ENCODE results near the gene ERFE.

GRCh38 chr2:238207006-238207405 is 48.2 kb downstream of the ERFE start:
- TF ChIP-seq KLF5 (IDR thresholded peaks at IDR 0.05; ENCODE audit: partially characterized antibody) (no peak), GATAD2B (conservative IDR thresholded peaks at IDR 0.05; ENCODE audit: low read depth) (no peak), EP300 (IDR thresholded peaks at IDR 0.05; ENCODE audit: borderline replicate concordance in 1 of 2, control insufficient read depth in 1 of 2, low read depth in 2 of 2, low read length in 2 of 2) (no peak), YY1 (IDR thresholded peaks at IDR 0.05; ENCODE audit: low read depth, low read length) (no peak)
- TF ChIP-seq, protein P1, sequence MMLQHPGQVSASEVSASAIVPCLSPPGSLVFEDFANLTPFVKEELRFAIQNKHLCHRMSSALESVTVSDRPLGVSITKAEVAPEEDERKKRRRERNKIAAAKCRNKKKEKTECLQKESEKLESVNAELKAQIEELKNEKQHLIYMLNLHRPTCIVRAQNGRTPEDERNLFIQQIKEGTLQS (IDR thresholded peaks at IDR 0.05; ENCODE audit: borderline replicate concordance, extremely low read depth, low read depth, low read length): no peak
- TF ChIP-seq, protein P2, sequence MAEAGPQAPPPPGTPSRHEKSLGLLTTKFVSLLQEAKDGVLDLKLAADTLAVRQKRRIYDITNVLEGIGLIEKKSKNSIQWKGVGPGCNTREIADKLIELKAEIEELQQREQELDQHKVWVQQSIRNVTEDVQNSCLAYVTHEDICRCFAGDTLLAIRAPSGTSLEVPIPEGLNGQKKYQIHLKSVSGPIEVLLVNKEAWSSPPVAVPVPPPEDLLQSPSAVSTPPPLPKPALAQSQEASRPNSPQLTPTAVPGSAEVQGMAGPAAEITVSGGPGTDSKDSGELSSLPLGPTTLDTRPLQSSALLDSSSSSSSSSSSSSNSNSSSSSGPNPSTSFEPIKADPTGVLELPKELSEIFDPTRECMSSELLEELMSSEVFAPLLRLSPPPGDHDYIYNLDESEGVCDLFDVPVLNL (IDR thresholded peaks at IDR 0.05; ENCODE audit: low read depth, low read length): no peak

Data from GM12878 (cell line).